HG03045 (cell line): ENCODE data around the gene RASSF8.

ENCODE experiments used
- ATAC-seq: cut with Tn5 transposase; IDR thresholded peaks from one replicate; pipeline ENCODE4 v1.9.1; 2021; ENCODE audit warnings: mild to moderate bottlenecking, moderate library complexity; ENCODE audit not compliant: unreplicated experiment

Gene RASSF8

GRCh38 chr12:26027401-26027800 lies 68.9 kb downstream of the RASSF8 start:
- no peak for ATAC-seq

- ATAC-seq, result no peak
Measured at GRCh38 chr12:26028953-26029735, 70.7 kb downstream of the RASSF8 start.

GRCh38 chr12:26029736-26030022 lies 71.2 kb downstream of the RASSF8 start:
- no peak for ATAC-seq

GRCh38 chr12:26030371-26030770 lies 71.9 kb downstream of the RASSF8 start:
- ATAC-seq, result no peak

- no peak for ATAC-seq
Measured at GRCh38 chr12:26031318-26031717, 72.8 kb downstream of the RASSF8 start.

- ATAC-seq, result no peak
Measured at GRCh38 chr12:26031827-26032226, 73.3 kb downstream of the RASSF8 start.

GRCh38 chr12:26032290-26032689 lies 73.8 kb downstream of the RASSF8 start:
- ATAC-seq, result no peak

GRCh38 chr12:26032719-26033241 lies 74.3 kb downstream of the RASSF8 start:
- no peak for ATAC-seq

GRCh38 chr12:26034371-26035142 lies 76.1 kb downstream of the RASSF8 start:
- no peak for ATAC-seq

- no peak for ATAC-seq
Measured at GRCh38 chr12:26036877-26037276, 78.4 kb downstream of the RASSF8 start.

- no peak for ATAC-seq
Measured at GRCh38 chr12:26037615-26038220, 79.2 kb downstream of the RASSF8 start.

- ATAC-seq, result no peak
Measured at GRCh38 chr12:26042645-26043044, 84.2 kb downstream of the RASSF8 start.

- ATAC-seq, result no peak
Measured at GRCh38 chr12:26043135-26044006, 84.9 kb downstream of the RASSF8 start.

GRCh38 chr12:26044007-26044394 lies 85.5 kb downstream of the RASSF8 start:
- no peak for ATAC-seq

GRCh38 chr12:26044592-26044991 lies 86.1 kb downstream of the RASSF8 start:
- ATAC-seq, result no peak

GRCh38 chr12:26046203-26046602 lies 87.7 kb downstream of the RASSF8 start:
- no peak for ATAC-seq

- no peak for ATAC-seq
Measured at GRCh38 chr12:26046906-26047305, 88.4 kb downstream of the RASSF8 start.

- ATAC-seq, result no peak
Measured at GRCh38 chr12:26047401-26048226, 89.1 kb downstream of the RASSF8 start.

GRCh38 chr12:26052652-26053051 lies 94.2 kb downstream of the RASSF8 start:
- no peak for ATAC-seq

GRCh38 chr12:26054383-26054782 lies 95.9 kb downstream of the RASSF8 start:
- no peak for ATAC-seq
